AG08395 (cell line): ENCODE measurements around the gene TM9SF4.
"Not testable (repeated sequence)": the region's sequence is repeated elsewhere in the genome, so short reads cannot be mapped to it uniquely, and the experiment has no call there.

Source experiments
- DNase-seq: peaks from one replicate; pipeline ENCODE4 v3.0.0; 2012; ENCODE audit warnings: mixed read lengths, low spot score

Gene TM9SF4

GRCh38 chr20:32158943-32159660 lies 49.6 kb downstream of the TM9SF4 start:
- DNase-seq: no peak

GRCh38 chr20:32159766-32160221 lies 50.3 kb downstream of the TM9SF4 start:
- no peak for DNase-seq

DNA sequence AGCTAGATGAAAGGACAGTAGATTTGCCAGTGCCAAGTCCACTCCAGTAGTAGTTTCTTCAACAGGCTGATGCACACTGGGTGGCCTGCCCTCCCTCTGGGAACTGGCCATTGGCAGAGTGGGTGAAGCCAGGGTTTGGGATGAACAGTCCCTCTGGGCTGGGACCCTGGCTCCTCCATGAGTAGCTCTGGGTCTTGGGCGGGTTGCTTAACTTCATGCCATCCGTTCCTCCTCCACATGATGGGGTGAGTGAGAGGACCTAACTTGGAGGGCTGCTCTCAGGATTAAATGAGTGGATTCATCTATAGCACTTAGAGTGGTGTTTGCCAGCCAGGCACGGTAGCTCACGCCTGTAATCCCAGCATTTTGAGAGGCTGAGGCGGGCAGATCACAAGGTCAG lies 50.8 kb downstream of the TM9SF4 start:
- DNase-seq: no peak

- no peak for DNase-seq
Observed at GRCh38 chr20:32162351-32162750, 52.8 kb downstream of the TM9SF4 start.

- DNase-seq: no peak
Observed at GRCh38 chr20:32163951-32164350, 54.4 kb downstream of the TM9SF4 start.

DNA sequence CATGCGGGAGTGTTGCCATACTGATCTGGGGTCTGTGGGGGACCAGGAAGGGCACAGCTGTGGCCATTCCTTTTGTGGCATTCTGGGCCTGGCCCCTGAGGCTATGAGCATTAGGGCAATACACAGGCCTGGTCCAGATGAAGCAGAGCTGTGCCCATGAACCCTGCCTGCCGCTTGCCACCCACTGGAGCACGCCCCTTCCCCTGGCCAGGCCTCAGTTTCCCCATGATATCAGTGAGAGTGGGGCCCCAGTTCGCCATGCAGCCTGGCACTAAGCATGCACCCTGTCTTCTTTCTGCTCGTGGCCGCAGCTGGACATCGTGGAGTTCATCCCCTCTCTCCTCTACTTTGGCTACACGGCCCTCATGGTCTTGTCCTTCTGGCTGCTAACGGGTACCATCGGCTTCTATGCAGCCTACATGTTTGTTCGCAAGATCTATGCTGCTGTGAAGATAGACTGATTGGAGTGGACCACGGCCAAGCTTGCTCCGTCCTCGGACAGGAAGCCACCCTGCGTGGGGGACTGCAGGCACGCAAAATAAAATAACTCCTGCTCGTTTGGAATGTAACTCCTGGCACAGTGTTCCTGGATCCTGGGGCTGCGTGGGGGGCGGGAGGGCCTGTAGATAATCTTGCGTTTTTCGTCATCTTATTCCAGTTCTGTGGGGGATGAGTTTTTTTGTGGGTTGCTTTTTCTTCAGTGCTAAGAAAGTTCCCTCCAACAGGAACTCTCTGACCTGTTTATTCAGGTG lies 55.6 kb downstream of the TM9SF4 start:
- DNase-seq: no peak

DNA sequence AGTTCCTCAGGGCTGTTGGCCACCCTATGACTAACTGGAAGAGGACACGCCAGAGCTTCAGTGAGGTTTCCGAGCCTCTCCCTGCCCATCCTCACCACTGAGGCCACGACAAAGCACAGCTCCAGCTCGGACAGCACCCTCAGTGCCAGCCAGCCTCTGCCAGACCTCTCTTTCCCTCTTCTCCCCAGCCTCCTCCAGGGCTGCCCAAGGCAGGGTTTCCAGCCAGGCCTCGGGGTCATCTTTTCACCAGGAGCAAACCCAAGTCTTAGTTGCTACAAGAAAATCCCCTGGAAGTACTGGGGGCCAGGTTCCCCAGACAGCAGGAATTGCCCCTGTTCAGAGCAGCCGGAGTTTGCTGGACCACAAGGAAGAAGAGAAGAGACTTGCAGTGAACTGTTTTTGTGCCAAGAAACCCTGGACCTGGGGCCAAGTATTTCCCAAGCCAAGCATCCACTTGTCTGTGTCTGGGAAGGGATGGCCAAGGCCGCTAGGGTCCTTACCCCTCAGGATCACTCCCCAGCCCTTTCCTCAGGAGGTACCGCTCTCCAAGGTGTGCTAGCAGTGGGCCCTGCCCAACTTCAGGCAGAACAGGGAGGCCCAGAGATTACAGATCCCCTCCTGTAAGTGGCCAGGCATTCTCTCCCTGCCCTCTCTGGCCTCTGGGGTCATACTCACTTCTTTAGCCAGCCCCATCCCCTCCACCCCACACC lies 56.5 kb downstream of the TM9SF4 start:
- no peak for DNase-seq

- no peak for DNase-seq
Observed at GRCh38 chr20:32167552-32167951, 58.0 kb downstream of the TM9SF4 start.

GRCh38 chr20:32168184-32168910 lies 58.8 kb downstream of the TM9SF4 start:
- DNase-seq: no peak

- DNase-seq: not testable (repeated sequence)
Observed at GRCh38 chr20:32177696-32178095, 68.2 kb downstream of the TM9SF4 start.

GRCh38 chr20:32179515-32179914 lies 70.0 kb downstream of the TM9SF4 start:
- DNase-seq: no peak

- no peak for DNase-seq
Observed at GRCh38 chr20:32179934-32180333, 70.4 kb downstream of the TM9SF4 start.

GRCh38 chr20:32181606-32182005 lies 72.1 kb downstream of the TM9SF4 start:
- DNase-seq: no peak

DNA sequence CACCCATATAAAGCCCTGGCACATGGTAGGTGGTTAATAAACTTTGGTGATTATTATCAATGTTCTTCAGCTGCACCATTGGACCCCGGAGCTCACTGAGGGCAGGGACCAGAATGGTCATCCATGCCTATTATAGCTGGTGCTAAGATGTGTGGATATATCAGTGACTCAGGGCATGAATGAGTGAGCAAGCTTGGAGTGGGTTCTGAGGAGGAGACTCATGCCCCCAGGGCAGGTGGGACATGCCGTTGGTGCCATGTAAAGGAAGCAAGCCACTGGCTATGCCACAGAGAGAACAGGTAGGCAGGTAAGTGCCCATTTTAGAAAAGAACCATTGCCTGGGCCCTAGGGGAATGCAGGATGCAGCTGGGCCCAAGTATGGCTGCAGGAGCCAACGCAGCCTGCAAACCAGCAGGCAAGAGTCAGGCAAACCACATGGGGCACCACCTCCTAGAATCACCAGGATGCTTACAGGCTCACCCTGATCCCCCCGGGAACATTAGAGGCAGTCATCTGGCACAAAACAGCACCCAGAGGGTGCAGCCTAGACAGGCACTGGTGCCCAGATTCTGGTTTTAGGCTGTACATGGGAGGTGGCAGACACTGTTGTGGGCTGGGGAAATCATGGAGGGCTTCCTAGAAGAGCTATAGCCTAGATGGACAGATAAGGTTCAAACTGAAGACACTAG lies 74.6 kb downstream of the TM9SF4 start:
- DNase-seq: no peak

DNA sequence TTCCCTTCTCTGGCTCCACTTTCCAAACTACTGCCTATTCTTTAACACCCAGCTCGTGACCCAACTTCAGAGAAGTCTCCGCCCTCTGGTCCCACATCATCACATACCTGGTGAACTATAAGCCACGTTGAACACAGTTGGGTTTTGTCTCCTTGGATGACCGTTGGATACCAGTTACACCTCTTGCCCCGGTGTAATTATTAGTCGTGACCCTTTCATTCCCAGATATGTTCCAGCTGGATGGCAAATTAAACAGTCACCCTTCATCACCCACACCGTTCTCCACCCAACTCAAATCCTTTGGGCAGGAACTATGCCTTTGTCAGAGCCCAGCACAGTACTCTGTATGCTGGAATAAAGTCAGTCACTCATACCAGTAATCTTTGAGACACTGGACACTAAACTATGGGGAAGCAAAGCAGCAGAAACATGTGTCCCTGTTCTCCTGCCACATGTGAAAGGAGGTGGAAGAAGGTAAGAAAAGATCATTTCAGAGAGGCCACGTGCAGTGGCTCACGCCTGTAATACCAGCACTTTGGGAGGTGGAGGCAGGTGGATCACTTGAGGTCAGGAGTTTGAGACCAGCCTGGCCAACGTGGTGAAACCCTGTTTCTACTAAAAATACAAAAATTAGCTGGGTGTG lies 75.6 kb downstream of the TM9SF4 start:
- DNase-seq: no peak

DNA sequence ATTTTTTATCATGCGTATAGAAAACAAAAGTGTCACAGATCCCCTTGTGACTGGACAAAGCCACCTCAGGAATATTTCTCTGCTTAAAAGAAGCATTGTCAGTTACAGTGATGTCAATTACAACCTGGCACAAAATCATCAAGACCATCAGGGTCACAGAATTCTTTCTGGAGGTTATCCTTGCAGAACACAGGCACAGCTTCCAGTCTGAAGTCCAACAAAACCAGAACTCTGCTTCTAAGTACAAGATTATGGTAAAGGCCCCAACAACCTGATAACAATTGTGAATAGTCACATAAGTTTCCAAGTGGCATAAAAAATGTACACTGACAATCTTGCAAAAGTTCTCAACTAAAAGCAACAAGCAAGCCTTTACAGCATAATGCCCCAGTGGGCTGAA lies 77.0 kb downstream of the TM9SF4 start:
- no peak for DNase-seq

DNA sequence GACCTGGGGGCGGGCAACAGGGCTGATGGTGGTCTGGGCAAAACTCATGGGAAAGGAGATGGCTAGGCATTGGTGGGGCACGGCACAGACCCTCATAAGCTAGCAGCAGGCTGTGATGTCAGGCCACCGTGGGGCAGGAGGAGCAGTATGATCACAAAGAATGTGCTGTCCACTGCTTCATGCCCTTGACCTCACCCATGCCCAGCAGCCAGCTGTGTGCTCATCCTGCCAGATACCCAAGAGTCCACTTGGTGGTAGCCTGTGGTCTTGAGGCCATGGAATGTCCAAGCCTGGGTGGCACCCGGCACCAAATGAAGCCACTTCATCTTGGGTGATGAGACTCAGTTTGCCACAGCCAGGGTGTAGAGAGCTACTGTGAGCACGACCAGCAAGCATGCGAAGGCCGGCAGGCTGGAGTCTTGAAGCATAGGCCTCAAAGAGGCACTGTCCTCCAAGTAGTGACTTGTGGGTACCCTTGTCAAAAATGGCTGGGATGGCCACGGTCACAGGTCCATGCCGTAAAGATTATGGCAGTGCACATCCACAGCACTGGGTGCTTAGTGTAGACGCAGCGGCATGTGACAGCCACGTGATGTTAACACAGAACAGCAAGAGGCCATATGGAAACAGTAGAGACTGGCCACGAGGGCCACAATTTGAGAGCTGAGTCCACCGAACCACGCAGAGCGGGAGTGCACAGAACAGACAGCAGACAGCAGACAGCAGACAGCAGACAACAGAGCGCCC lies 79.0 kb downstream of the TM9SF4 start:
- DNase-seq: no peak

- no peak for DNase-seq
Observed at GRCh38 chr20:32189123-32189410, 79.6 kb downstream of the TM9SF4 start.

DNA sequence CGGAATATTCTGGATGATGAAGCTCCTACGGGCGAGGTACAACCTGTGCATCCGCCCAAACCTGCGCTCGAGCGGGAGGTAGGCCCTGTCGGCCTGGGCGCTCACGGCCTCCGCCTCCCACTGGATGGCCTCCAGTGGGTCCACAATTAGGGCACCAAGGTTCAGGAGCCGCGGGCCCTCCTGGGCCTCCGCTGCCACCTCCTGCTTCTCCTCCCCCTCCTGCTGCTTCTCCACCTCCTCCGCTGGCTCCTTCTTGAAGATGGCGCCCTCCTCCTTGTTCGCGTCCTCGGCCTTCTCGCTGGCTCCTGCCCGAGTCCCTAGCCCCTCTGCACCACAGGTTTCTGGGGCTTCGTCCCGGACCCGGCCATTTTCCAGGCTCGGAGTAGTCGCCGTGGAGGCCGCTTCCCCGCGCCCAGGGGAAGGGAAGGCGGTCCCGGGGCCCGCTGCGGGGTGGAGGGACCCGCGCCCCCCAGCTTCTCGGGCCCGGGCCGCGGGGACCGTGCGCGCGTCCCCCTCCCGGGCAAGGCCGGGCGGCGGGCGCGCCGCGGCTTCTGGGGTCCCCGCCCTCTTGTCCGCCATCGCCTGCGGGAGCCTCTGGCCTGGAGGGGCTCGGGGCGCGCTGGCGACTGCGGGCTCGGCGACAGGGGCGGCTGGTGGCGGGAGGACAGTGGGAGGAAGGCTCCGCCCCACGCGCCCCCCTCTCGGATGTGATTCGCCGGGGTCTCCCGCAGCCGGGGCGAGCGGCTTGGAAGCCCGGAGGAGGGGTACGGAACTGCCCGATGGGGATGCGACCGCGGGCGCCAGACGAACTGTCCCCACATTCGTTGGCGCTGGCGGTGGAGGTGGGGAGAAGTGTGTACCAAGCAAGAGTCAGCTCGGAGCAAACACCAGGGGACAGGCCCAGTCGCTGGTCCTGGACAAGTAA lies 80.4 kb downstream of the TM9SF4 start:
- peak; percentile 53 for DNase-seq
